NCI-H146 treated with DMSO at 0.1 percent for 48 hours (cell line): ENCODE measurements around the gene NFYC.
"Not testable (repeated sequence)": the region's sequence is repeated elsewhere in the genome, so short reads cannot be mapped to it uniquely, and the experiment has no call there.

ENCODE experiments used
- DNase-seq: peaks from one replicate; lab custom pipeline; 2025; ENCODE audit not compliant: unreplicated experiment; lab: John Stamatoyannopoulos, UW

Gene NFYC

GRCh38 chr1:40704817-40705733 is 13.6 kb downstream of the NFYC start:
- no peak for DNase-seq

GRCh38 chr1:40706626-40707025 is 15.1 kb downstream of the NFYC start:
- DNase-seq: no peak

- peak; percentile 47 for DNase-seq
Measured at GRCh38 chr1:40708750-40709099, 17.2 kb downstream of the NFYC start.

- DNase-seq: peak; percentile 87
Measured at GRCh38 chr1:40709100-40709801, 17.7 kb downstream of the NFYC start.

GRCh38 chr1:40709802-40710278 is 18.3 kb downstream of the NFYC start:
- DNase-seq: no peak

- no peak for DNase-seq
Measured at GRCh38 chr1:40710581-40711315, 19.2 kb downstream of the NFYC start.

- no peak for DNase-seq
Measured at GRCh38 chr1:40711465-40712404, 20.2 kb downstream of the NFYC start.

GRCh38 chr1:40712405-40712944 is 21.0 kb downstream of the NFYC start:
- peak; percentile 27 for DNase-seq

GRCh38 chr1:40712997-40713396 is 21.5 kb downstream of the NFYC start:
- DNase-seq: no peak

GRCh38 chr1:40715491-40716059 is 24.1 kb downstream of the NFYC start:
- no peak for DNase-seq

GRCh38 chr1:40717065-40717464 is 25.6 kb downstream of the NFYC start:
- no peak for DNase-seq

- DNase-seq: no peak
Measured at GRCh38 chr1:40717955-40718354, 26.5 kb downstream of the NFYC start.

GRCh38 chr1:40720493-40720892 is 29.0 kb downstream of the NFYC start:
- no peak for DNase-seq

- DNase-seq: no peak
Measured at GRCh38 chr1:40722622-40723021, 31.1 kb downstream of the NFYC start.

GRCh38 chr1:40723196-40723955 is 31.9 kb downstream of the NFYC start:
- DNase-seq: no peak

- not testable (repeated sequence) for DNase-seq
Measured at GRCh38 chr1:40727662-40728061, 36.2 kb downstream of the NFYC start.

- DNase-seq: not testable (repeated sequence)
Measured at GRCh38 chr1:40729316-40729862, 37.9 kb downstream of the NFYC start.

GRCh38 chr1:40732756-40733301 is 41.3 kb downstream of the NFYC start:
- DNase-seq: no peak
